CD14-positive monocyte (primary cell): Measurements from ENCODE around the gene OSTF1. TPM values are rescaled to one million over a fixed set of nuclear protein-coding genes. Genes with fewer than 3 reads are reported as not detected.

Experiments used
- DNase-seq, 3 donors: peaks; one replicate each; pipeline ENCODE4 v3.0.0-alpha.2; 2011 to 2022
- H2AFZ ChIP-seq: 2 replicates; pipeline ENCODE4 v1.6.0; 2012; ENCODE audit warnings: mild to moderate bottlenecking, low read depth, low read length, inconsistent platforms; ENCODE audit not compliant: insufficient read depth, poor library complexity, severe bottlenecking
- H3K27ac ChIP-seq, 2 donors: 1 replicate in 1 of 2; 2 replicates in 1 of 2; pipeline ENCODE4 v1.5.1; 2012 to 2013; ENCODE audit warnings: low read length in 2 of 2, control low read depth in 1 of 2, inconsistent platforms in 1 of 2, low read depth in 1 of 2, mild to moderate bottlenecking in 1 of 2
- H3K27me3 ChIP-seq, 2 donors: one replicate each; pipeline versions ENCODE4 v1.6.0 to v1.6.1; 2011 to 2013; ENCODE audit warnings: low read length in 2 of 2; ENCODE audit not compliant: control insufficient read depth in 2 of 2, insufficient read depth in 2 of 2
- H3K36me3 ChIP-seq, 2 donors: replicated peaks in 1 of 2; 1 replicate in 1 of 2; 2 replicates in 1 of 2; pipeline versions ENCODE4 v1.5.1 to v1.6.1; 2012 to 2013; ENCODE audit warnings: low read length in 2 of 2, control low read depth in 1 of 2, inconsistent platforms in 1 of 2, mild to moderate bottlenecking in 1 of 2; ENCODE audit not compliant: insufficient read depth in 2 of 2, control insufficient read depth in 1 of 2
- H3K4me1 ChIP-seq, 2 donors: 1 replicate in 1 of 2; 2 replicates in 1 of 2; pipeline versions ENCODE4 v1.5.1 to v1.6.1; 2012 to 2013; ENCODE audit warnings: low read length in 2 of 2, control low read depth in 1 of 2, inconsistent platforms in 1 of 2, mild to moderate bottlenecking in 1 of 2, moderate library complexity in 1 of 2; ENCODE audit not compliant: insufficient read depth in 2 of 2, control insufficient read depth in 1 of 2
- H3K4me2 ChIP-seq: replicated peaks from 2 replicates; pipeline ENCODE3; 2012; ENCODE audit warnings: low read length, moderate library complexity, mild to moderate bottlenecking; ENCODE audit not compliant: poor library complexity, severe bottlenecking; ENCODE audit errors: extremely low read depth
- H3K4me3 ChIP-seq, 3 experiments: fragments of 200-600 bp in 1 of 3; sonication (generic) in 1 of 3; replicated peaks in 1 of 3; 1 replicate in 2 of 3; 2 replicates in 1 of 3; pipeline ENCODE4 v1.5.1; 2011 to 2013; ENCODE audit warnings: low read length in 3 of 3, mild to moderate bottlenecking in 3 of 3, control low read depth in 2 of 3, low read depth in 2 of 3, inconsistent platforms in 1 of 3, moderate library complexity in 1 of 3
- H3K79me2 ChIP-seq: 2 replicates; pipeline ENCODE4 v1.6.0; 2012; ENCODE audit warnings: mild to moderate bottlenecking, control low read depth, inconsistent platforms, low read length, moderate library complexity; ENCODE audit not compliant: insufficient read depth
- H3K9ac ChIP-seq: 2 replicates; pipeline ENCODE4 v1.6.0; 2017; ENCODE audit warnings: low read length, mild to moderate bottlenecking; ENCODE audit not compliant: insufficient read depth, poor library complexity, severe bottlenecking
- H3K9me3 ChIP-seq, 2 donors: replicated peaks in 1 of 2; 1 replicate in 1 of 2; 2 replicates in 1 of 2; pipeline versions ENCODE4 v1.5.1 to v1.6.1; 2012 to 2013; ENCODE audit warnings: low read length in 2 of 2, control low read depth in 1 of 2; ENCODE audit not compliant: control insufficient read depth in 1 of 2, insufficient read depth in 1 of 2
- H4K20me1 ChIP-seq: 2 replicates; pipeline ENCODE4 v1.6.0; 2012; ENCODE audit warnings: mild to moderate bottlenecking, low read length, control low read depth, moderate library complexity; ENCODE audit not compliant: insufficient read depth
- H3K27ac Mint-ChIP-seq, 7 donors: one replicate each; pipeline ENCODE4 v1.8.0; 2020; ENCODE audit warnings: mild to moderate bottlenecking in 7 of 7, mixed read lengths in 7 of 7, moderate library complexity in 6 of 7, inconsistent platforms in 2 of 7
- H3K27me3 Mint-ChIP-seq, 3 donors: one replicate each; pipeline ENCODE4 v1.8.0; 2021 to 2022; ENCODE audit warnings: low read depth in 3 of 3, mild to moderate bottlenecking in 3 of 3, mixed read lengths in 3 of 3, moderate library complexity in 3 of 3, inconsistent platforms in 1 of 3
- H3K36me3 Mint-ChIP-seq, 2 donors: one replicate each; pipeline ENCODE4 v1.8.0; 2020; ENCODE audit warnings: mixed read lengths in 2 of 2, inconsistent platforms in 1 of 2, mild to moderate bottlenecking in 1 of 2
- H3K4me1 Mint-ChIP-seq: one replicate; pipeline ENCODE4 v1.8.0; 2020; ENCODE audit warnings: mild to moderate bottlenecking, mixed read lengths
- H3K4me3 Mint-ChIP-seq, 2 donors: one replicate each; pipeline ENCODE4 v1.8.0; 2020; ENCODE audit warnings: mild to moderate bottlenecking in 2 of 2, mixed read lengths in 2 of 2, moderate library complexity in 1 of 2
- H3K9me3 Mint-ChIP-seq, 7 donors: one replicate each; pipeline ENCODE4 v1.8.0; 2020 to 2022; ENCODE audit warnings: mixed read lengths in 7 of 7, mild to moderate bottlenecking in 6 of 7, moderate library complexity in 6 of 7, inconsistent platforms in 2 of 7
- WGBS: methylation state at CpG from one replicate; pipeline ENCODE4 v1.1.5; 2013; ENCODE audit warnings: missing lambda C conversion rate; ENCODE audit not compliant: insufficient coverage; 5-methylcytosine and 5-hydroxymethylcytosine counted together
- intact Hi-C, 2 donors: fragments of 100-400 bp; cut with micrococcal nuclease; formaldehyde crosslinking; loops; one replicate each; pipeline versions ENCODE4 v1.15.0 to v1.15.1; 2023
- polyA plus RNA-seq, 3 donors: library from polyadenylated mRNA; depleted of rRNA in 1 of 3; unstranded in 2 of 3; stranded (reverse) in 1 of 3; fragments of 300-500 nt in 2 of 3; fragments of >200 nt in 1 of 3; fragmentation: Illumina TruSeq in 2 of 3; gene quantifications; 1 replicate in 2 of 3; 2 replicates in 1 of 3; pipeline ENCODE4 v1.2.3, GENCODE V29; 2012 to 2021
- TF ChIP-seq, protein P1 (sequence below): fragments of 200-600 bp; IDR thresholded peaks from one replicate; pipeline ENCODE4 v1.8.0; 2022; ENCODE audit warnings: antibody characterized with exemption, mild to moderate bottlenecking

Gene OSTF1
- polyA plus RNA-seq, 3 donors, result 59.8 to 296 (median 240) TPM

DNA sequence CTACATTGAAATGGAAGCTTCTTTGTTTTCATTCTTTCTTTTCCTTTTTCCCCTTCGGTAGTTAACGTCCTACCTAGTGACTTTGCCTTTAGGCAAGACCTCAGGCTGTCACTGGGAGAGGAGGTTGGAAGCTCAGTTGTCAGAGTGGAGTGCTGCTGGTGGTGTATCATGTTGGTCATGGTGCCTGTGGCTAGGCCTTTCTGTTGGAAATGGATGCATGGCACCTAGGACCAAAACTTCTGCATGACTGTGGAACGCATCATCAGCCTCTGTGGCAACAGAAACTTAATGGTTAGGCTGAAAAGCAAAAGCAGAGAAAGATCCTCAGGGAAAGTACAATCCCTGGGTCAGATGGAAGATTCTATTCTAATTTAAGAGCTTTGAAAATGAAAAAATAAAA lies 57.9 kb downstream of the OSTF1 start:
- peaks cover 68% of the 10 kb centered on the region for H3K4me1 Mint-ChIP-seq
- peaks cover 4 to 18% (median 10%) of the 10 kb centered on the region in 7 donors for H3K9me3 Mint-ChIP-seq
- peaks cover 44 to 59% of the 10 kb centered on the region in 2 donors for H3K36me3 Mint-ChIP-seq
- Histone ChIP-seq H3K79me2 (peaks cover 32% of the 10 kb centered on the region), H3K9me3 (no peaks in the 10 kb centered on the region), H3K36me3 (peaks cover 32 to 54% of the 10 kb centered on the region in 2 donors), H3K27ac (peak overlapping the region in 1 of 2 donors; percentile 44), H4K20me1 (peaks cover 45% of the 10 kb centered on the region), H3K27me3 (no peaks in the 10 kb centered on the region), H2AFZ (no peak overlapping the region), H3K4me1 (peaks cover 49 to 78% of the 10 kb centered on the region in 2 donors), H3K9ac (no peak overlapping the region), H3K4me2 (no peak overlapping the region), H3K4me3 (no peak overlapping the region)
- DNase-seq, result no peak
- WGBS, result 86% methylated on average over 1 of the region's 3 CpGs
- intact Hi-C loops, result loop anchor here in 1 of 2 donors (5.0 to 10.0 kb wide), 2 partner anchors 39 to 61 kb away; partner anchors contain the start of genes NMRK1 and OSTF1
- H3K27ac Mint-ChIP-seq, result peak overlapping the region in 6 of 7 donors; percentile 5 to 80 (median 54)
- TF ChIP-seq, protein P1, sequence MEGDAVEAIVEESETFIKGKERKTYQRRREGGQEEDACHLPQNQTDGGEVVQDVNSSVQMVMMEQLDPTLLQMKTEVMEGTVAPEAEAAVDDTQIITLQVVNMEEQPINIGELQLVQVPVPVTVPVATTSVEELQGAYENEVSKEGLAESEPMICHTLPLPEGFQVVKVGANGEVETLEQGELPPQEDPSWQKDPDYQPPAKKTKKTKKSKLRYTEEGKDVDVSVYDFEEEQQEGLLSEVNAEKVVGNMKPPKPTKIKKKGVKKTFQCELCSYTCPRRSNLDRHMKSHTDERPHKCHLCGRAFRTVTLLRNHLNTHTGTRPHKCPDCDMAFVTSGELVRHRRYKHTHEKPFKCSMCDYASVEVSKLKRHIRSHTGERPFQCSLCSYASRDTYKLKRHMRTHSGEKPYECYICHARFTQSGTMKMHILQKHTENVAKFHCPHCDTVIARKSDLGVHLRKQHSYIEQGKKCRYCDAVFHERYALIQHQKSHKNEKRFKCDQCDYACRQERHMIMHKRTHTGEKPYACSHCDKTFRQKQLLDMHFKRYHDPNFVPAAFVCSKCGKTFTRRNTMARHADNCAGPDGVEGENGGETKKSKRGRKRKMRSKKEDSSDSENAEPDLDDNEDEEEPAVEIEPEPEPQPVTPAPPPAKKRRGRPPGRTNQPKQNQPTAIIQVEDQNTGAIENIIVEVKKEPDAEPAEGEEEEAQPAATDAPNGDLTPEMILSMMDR, result no peak
- H3K4me3 Mint-ChIP-seq, result no peak overlapping the region
- H3K27me3 Mint-ChIP-seq, result no peaks in the 10 kb centered on the region

DNA sequence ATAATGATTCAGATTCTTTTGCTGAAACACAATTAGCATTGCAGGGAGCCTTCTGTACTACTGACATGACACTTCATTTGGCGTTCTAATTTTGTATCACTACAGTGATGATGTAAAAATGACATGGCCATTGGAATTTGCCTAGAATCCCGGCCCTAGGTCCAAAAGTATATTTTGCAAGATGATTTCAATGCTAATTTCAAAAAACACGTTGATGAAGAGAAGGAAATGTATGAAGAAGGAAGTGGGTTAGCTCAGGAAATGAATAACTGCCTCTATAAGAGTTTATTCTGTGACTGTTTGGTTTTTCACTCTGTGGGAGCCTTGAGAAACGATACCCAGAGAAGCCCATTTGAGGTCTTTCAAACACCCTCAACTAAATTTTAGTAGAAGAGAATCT lies 59.3 kb downstream of the OSTF1 start:
- 0% methylated on average over 2 of the region's 4 CpGs for WGBS
- H3K4me3 ChIP-seq, result peak overlapping the region in 1 of 3 experiments; percentile 43
- peaks cover 61% of the 10 kb centered on the region for H3K4me1 Mint-ChIP-seq

More for the DNA sequence above, 59.3 kb downstream of the OSTF1 start:
- H3K9ac ChIP-seq, result no peak overlapping the region
- Mint-ChIP-seq H3K27ac (peak overlapping the region; percentile 55 to 83 (median 81)), H3K27me3 (no peaks in the 10 kb centered on the region), H3K4me3 (peak overlapping the region in 1 of 2 donors; percentile 70), H3K9me3 (peaks cover 4 to 15% (median 8%) of the 10 kb centered on the region in 7 donors), H3K36me3 (peaks cover 41 to 60% of the 10 kb centered on the region in 2 donors)
- intact Hi-C loops, result loop anchor here in 1 of 2 donors (5.0 to 10.0 kb wide), 2 partner anchors 40 to 63 kb away; partner anchors contain the start of genes NMRK1 and OSTF1
- H3K36me3 ChIP-seq, result peaks cover 28 to 55% of the 10 kb centered on the region in 2 donors
- TF ChIP-seq, protein P1, result no peak
- H4K20me1 ChIP-seq, result peaks cover 45% of the 10 kb centered on the region
- H3K9me3 ChIP-seq, result no peaks in the 10 kb centered on the region
- peaks cover 27% of the 10 kb centered on the region for H3K79me2 ChIP-seq
- peak overlapping the region in 1 of 2 donors; percentile 73 for H3K27ac ChIP-seq
- DNase-seq, result peak; percentile 24 to 62 (median 38)
- H3K4me1 ChIP-seq, result peaks cover 37 to 68% of the 10 kb centered on the region in 2 donors
- no peak overlapping the region for H2AFZ ChIP-seq
- H3K4me2 ChIP-seq, result peak overlapping the region; percentile 60
- H3K27me3 ChIP-seq, result no peaks in the 10 kb centered on the region
